ENCODE data around the gene LAMTOR2.

GRCh38 chr1:156073110-156073687 lies 18.6 kb downstream of the LAMTOR2 start:
- TF ChIP-seq CTCF (conservative IDR thresholded peaks at IDR 0.05; ENCODE audit: low read depth in 2 of 2) (no peak), CREB1 (CRISPR knock-in tag; IDR thresholded peaks at IDR 0.05; ENCODE audit: low read depth) (no peak), REST (IDR thresholded peaks at IDR 0.05; ENCODE audit: unreplicated experiment) (no peak), POLR2AphosphoS5 (IDR thresholded peaks at IDR 0.05; ENCODE audit: low read depth) (no peak), ZNF331 (CRISPR knock-in tag; IDR thresholded peaks at IDR 0.05; ENCODE audit: low read depth) (no peak), EZH2 (IDR thresholded peaks at IDR 0.05; ENCODE audit: low read depth, unreplicated experiment) (no peak), EZH2phosphoT487 (IDR thresholded peaks at IDR 0.05; ENCODE audit: unreplicated experiment) (no peak), ZNF462 (CRISPR knock-in tag; IDR thresholded peaks at IDR 0.05) (no peak), JUNB (IDR thresholded peaks at IDR 0.05; ENCODE audit: unreplicated experiment) (no peak), ETS1 (IDR thresholded peaks at IDR 0.05) (no peak), STAT1 (IDR thresholded peaks at IDR 0.05; ENCODE audit: unreplicated experiment) (no peak), ZNF114 (CRISPR knock-in tag; IDR thresholded peaks at IDR 0.05) (no peak), NANOG (IDR thresholded peaks at IDR 0.05; ENCODE audit: borderline replicate concordance) (no peak)
